Endothelial cell of umbilical vein (primary cell): ENCODE results near the gene CHIT1. TPM values are rescaled to one million over a fixed set of nuclear protein-coding genes. Genes with fewer than 3 reads are reported as not detected.

Experiments used
- BruUV-seq: library from RNA; stranded (reverse); fragments of 400-500 nt; replicated peaks from 2 replicates; lab custom pipeline; 2021; lab: Mats Ljungman, UMichigan
- CTCF ChIA-PET: fragments of 300-600, 350-600 bp; sonication (Branson Sonifier 250); formaldehyde crosslinking; loops from one replicate; lab custom pipeline; 2021; ENCODE audit warnings: antibody characterized with exemption, inconsistent platforms; lab: Charles Lee
- POLR2A ChIA-PET: fragments of 300-600, 350-600 bp; sonication (Branson Sonifier 250); formaldehyde crosslinking; loops from one replicate; lab custom pipeline; 2021; ENCODE audit warnings: antibody characterized with exemption, inconsistent platforms; lab: Charles Lee
- DNase-seq: peaks from one replicate; pipeline ENCODE4 v3.0.0-alpha.2; 2011; ENCODE audit warnings: low read depth, low spot score
- FAIRE-seq: peaks from 2 replicates; lab custom pipeline; 2011; peaks lifted over from hg19 to GRCh38; lab: Jason Lieb, UNC
- H2AFZ ChIP-seq: 2 replicates; pipeline ENCODE4 v1.6.0; 2012; ENCODE audit warnings: low read depth, low read length, control low read depth, inconsistent platforms
- H3K27ac ChIP-seq: 2 replicates; pipeline ENCODE4 v1.5.1; 2011; ENCODE audit warnings: low read depth, mild to moderate bottlenecking, control low read depth, low read length, moderate library complexity; ENCODE audit not compliant: insufficient read depth
- H3K27me3 ChIP-seq, 2 experiments: 2 replicates each; pipeline versions ENCODE4 v1.6.0 to v1.6.1; 2011; ENCODE audit warnings: low read length in 2 of 2, mixed read lengths in 1 of 2; ENCODE audit not compliant: control insufficient read depth in 2 of 2, insufficient read depth in 2 of 2
- H3K36me3 ChIP-seq, 2 experiments: 2 replicates in 1 of 2; 3 replicates in 1 of 2; pipeline ENCODE4 v1.5.1; 2011; ENCODE audit warnings: low read length in 2 of 2, mild to moderate bottlenecking in 1 of 2, moderate library complexity in 1 of 2; ENCODE audit not compliant: control insufficient read depth in 2 of 2, insufficient read depth in 2 of 2; ENCODE audit errors: extremely low read depth in 1 of 2
- H3K4me1 ChIP-seq: 3 replicates; pipeline ENCODE4 v1.5.1; 2011; ENCODE audit warnings: mild to moderate bottlenecking, low read length; ENCODE audit not compliant: control insufficient read depth, insufficient read depth; ENCODE audit errors: extremely low read depth
- H3K4me2 ChIP-seq: 2 replicates; pipeline ENCODE4 v1.6.1; 2011; ENCODE audit warnings: low read length, control low read depth, mixed read lengths; ENCODE audit not compliant: insufficient read depth
- H3K4me3 ChIP-seq, 3 experiments: fragments of 200-600 bp in 1 of 3; sonication (generic), shearing (Covaris generic) in 1 of 3; replicated peaks in 1 of 3; 2 replicates each; pipeline ENCODE4 v1.5.1; 2011 to 2016; ENCODE audit warnings: control low read depth in 3 of 3, low read length in 3 of 3, mild to moderate bottlenecking in 2 of 3, inconsistent platforms in 1 of 3, low read depth in 1 of 3, moderate library complexity in 1 of 3; ENCODE audit not compliant: insufficient read depth in 1 of 3
- H3K79me2 ChIP-seq: 2 replicates; pipeline ENCODE4 v1.6.0; 2012; ENCODE audit warnings: low read length, inconsistent platforms; ENCODE audit not compliant: control insufficient read depth, insufficient read depth
- H3K9ac ChIP-seq: replicated peaks from 2 replicates; pipeline ENCODE3; 2011; ENCODE audit warnings: low read length, control low read depth; ENCODE audit not compliant: insufficient read depth; ENCODE audit errors: extremely low read depth
- H3K9me1 ChIP-seq: replicated peaks from 3 replicates; pipeline ENCODE4 v1.6.0; 2011; ENCODE audit warnings: mild to moderate bottlenecking, low read length; ENCODE audit not compliant: control insufficient read depth, insufficient read depth; ENCODE audit errors: extremely low read depth
- H3K9me3 ChIP-seq: replicated peaks from 2 replicates; pipeline ENCODE4 v1.5.1; 2012; ENCODE audit warnings: low read length, inconsistent platforms; ENCODE audit not compliant: control insufficient read depth, insufficient read depth
- H4K20me1 ChIP-seq: replicated peaks from 2 replicates; pipeline ENCODE3; 2011; ENCODE audit warnings: mild to moderate bottlenecking, low read length; ENCODE audit not compliant: control insufficient read depth, insufficient read depth; ENCODE audit errors: extremely low read depth
- EZH2 ChIP-seq: IDR thresholded peaks from 2 replicates; pipeline ENCODE4 v1.6.1; 2012; ENCODE audit warnings: borderline replicate concordance, low read depth, mild to moderate bottlenecking, moderate library complexity, low read length, inconsistent platforms; ENCODE audit not compliant: severe bottlenecking
- FOS ChIP-seq: IDR thresholded peaks from 2 replicates; pipeline ENCODE4 v1.6.1; 2011; ENCODE audit warnings: mild to moderate bottlenecking, low read length, moderate library complexity, borderline replicate concordance; ENCODE audit not compliant: insufficient read depth
- GATA2 ChIP-seq: IDR thresholded peaks from 2 replicates; pipeline ENCODE4 v1.7.0; 2011; ENCODE audit warnings: low read depth, mild to moderate bottlenecking, moderate library complexity, mixed read lengths, low read length; ENCODE audit not compliant: insufficient read length, insufficient read depth
- JUN ChIP-seq: IDR thresholded peaks from 2 replicates; pipeline ENCODE4 v1.6.1; 2011; ENCODE audit warnings: borderline replicate concordance, low read depth; ENCODE audit not compliant: insufficient read length, insufficient read depth
- MAX ChIP-seq: IDR thresholded peaks from 2 replicates; pipeline ENCODE4 v1.6.1; 2011; ENCODE audit not compliant: insufficient read depth, insufficient read length
- MYC ChIP-seq: IDR thresholded peaks from one replicate; pipeline ENCODE4 v1.6.1; 2011; ENCODE audit warnings: mild to moderate bottlenecking, low read depth, low read length
- POLR2AphosphoS5 ChIP-seq: IDR thresholded peaks from 2 replicates; pipeline ENCODE4 v1.6.1; 2012; ENCODE audit warnings: low read depth, mild to moderate bottlenecking, control low read depth, low read length, moderate library complexity; ENCODE audit not compliant: insufficient read depth
- dilution Hi-C: fragments of 300-500 bp; cut with MboI; formaldehyde crosslinking; loops from one replicate; pipeline ENCODE4 v1.15.0; 2019; ENCODE audit warnings: low sequenced_read_pairs; ENCODE audit not compliant: extremely low pct_ligation_motif_present
- intact Hi-C: fragments of 100-400 bp; cut with micrococcal nuclease; formaldehyde crosslinking; loops from one replicate; pipeline ENCODE4 v1.10.0; 2022
- polyA plus RNA-seq, 4 experiments: library from polyadenylated mRNA; depleted of rRNA in 3 of 4; stranded (reverse) in 3 of 4; unstranded in 1 of 4; fragments of >200 nt; gene quantifications; 2 replicates each; pipeline versions ENCODE4 v1.2.1 to v1.2.3, GENCODE V29; 2011 to 2012; ENCODE audit warnings: missing spikeins in 1 of 4
- total RNA-seq: library from RNA; stranded (reverse); gene quantifications from 2 replicates; pipeline ENCODE4 v1.2.3, GENCODE V29; 2021
- TF ChIP-seq, protein P1 (sequence below), 2 donors: IDR thresholded peaks; 1 replicate in 1 of 2; 2 replicates in 1 of 2; pipeline ENCODE4 v1.5.1; 2011; ENCODE audit warnings: low read length in 2 of 2, mild to moderate bottlenecking in 2 of 2, moderate library complexity in 2 of 2, control low read depth in 1 of 2, inconsistent platforms in 1 of 2, low read depth in 1 of 2; ENCODE audit not compliant: insufficient read depth in 1 of 2; ENCODE audit errors: extremely low read depth in 1 of 2

The CHIT1 gene
- total and polyA plus RNA-seq, 2 donors (not counting 3 experiments of a cell fraction or from before 2014, with no cell fraction given) = not detected

GRCh38 chr1:203276408-203276807 lies 46.9 kb upstream of the CHIT1 start:
- intact Hi-C loops (no loop called here), dilution Hi-C loops (no loop called here)
- TF ChIP-seq MYC (no peak), GATA2 (no peak), POLR2AphosphoS5 (no peak), FOS (no peak), EZH2 (no peak), JUN (no peak), MAX (no peak)
- TF ChIP-seq, protein P1, sequence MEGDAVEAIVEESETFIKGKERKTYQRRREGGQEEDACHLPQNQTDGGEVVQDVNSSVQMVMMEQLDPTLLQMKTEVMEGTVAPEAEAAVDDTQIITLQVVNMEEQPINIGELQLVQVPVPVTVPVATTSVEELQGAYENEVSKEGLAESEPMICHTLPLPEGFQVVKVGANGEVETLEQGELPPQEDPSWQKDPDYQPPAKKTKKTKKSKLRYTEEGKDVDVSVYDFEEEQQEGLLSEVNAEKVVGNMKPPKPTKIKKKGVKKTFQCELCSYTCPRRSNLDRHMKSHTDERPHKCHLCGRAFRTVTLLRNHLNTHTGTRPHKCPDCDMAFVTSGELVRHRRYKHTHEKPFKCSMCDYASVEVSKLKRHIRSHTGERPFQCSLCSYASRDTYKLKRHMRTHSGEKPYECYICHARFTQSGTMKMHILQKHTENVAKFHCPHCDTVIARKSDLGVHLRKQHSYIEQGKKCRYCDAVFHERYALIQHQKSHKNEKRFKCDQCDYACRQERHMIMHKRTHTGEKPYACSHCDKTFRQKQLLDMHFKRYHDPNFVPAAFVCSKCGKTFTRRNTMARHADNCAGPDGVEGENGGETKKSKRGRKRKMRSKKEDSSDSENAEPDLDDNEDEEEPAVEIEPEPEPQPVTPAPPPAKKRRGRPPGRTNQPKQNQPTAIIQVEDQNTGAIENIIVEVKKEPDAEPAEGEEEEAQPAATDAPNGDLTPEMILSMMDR (IDR thresholded peaks at IDR 0.05; ENCODE audit: extremely low read depth in 1 of 2, insufficient read depth in 1 of 2, low read depth in 1 of 2, low read length in 2 of 2) = no peak
- Histone ChIP-seq H3K9ac (no peak overlapping the region), H3K9me1 (no peaks in the 10 kb centered on the region), H2AFZ (no peak overlapping the region), H3K27ac (no peak overlapping the region), H4K20me1 (no peaks in the 10 kb centered on the region), H3K4me1 (peaks cover 5% of the 10 kb centered on the region), H3K79me2 (no peaks in the 10 kb centered on the region), H3K4me3 (no peak overlapping the region), H3K4me2 (no peak overlapping the region), H3K36me3 (no peaks in the 10 kb centered on the region), H3K27me3 (peaks cover 6 to 9% of the 10 kb centered on the region in 2 experiments), H3K9me3 (no peaks in the 10 kb centered on the region)
- BruUV-seq = no TSS peak
- ChIA-PET CTCF (interaction anchor here (1.1 to 19.8 kb wide), 4 partner anchors 9 to 84 kb away, joined by 4 to 1014 read pairs (median 5); no protein-coding TSS in a partner anchor), POLR2A (no interaction called here)
- no peak for FAIRE-seq
- no peak for DNase-seq
